ENCODE results near the gene CHD1L.
"Not testable (repeated sequence)": the region's sequence is repeated elsewhere in the genome, so short reads cannot be mapped to it uniquely, and the experiment has no call there.

Gene CHD1L

DNA sequence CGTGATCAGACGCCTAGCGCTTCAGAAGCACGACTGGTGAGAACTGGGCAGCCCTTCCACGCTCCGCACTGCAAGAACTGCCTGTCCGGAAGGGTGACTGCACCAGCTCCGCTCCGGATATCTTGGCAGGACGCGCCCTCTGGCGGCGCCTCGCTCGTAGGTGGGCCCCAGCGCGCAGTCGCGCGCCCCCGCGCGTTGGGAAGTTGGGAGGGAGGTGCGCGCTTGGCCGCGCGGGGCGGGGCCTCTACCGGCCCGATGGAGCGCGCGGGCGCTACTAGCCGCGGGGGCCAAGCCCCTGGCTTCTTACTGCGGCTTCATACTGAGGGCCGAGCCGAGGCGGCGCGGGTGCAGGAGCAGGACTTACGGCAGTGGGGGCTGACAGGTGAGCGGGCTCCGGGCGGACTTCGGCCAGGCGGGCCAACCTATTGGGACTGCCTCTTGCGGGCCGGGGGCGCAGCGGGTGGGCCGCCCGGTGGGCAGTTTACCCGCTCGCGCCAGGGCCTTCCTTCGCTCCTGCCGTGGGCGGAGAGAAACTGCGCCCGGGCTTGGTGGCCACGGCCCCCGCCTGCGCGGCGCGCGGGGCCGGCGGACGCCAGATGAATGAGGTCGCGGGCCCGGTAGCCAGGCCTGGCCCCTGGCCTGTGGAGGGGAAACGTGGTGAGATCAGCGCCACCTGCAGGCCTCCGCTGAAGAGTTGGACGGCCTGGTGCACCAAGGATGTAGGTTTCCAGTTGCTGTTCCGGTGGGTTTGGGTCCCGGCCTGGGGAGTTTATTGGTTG is at the start of gene CHD1L:
TSS of gene CHD1L (plus strand) at position 236 of the 779 bp plus-strand sequence. CDS start at position 256, 20 bp downstream.
- H3K4me3 ChIP-seq (ENCODE audit: low read depth, low read length) = peak within 1 kb of the TSS; percentile 60

DNA sequence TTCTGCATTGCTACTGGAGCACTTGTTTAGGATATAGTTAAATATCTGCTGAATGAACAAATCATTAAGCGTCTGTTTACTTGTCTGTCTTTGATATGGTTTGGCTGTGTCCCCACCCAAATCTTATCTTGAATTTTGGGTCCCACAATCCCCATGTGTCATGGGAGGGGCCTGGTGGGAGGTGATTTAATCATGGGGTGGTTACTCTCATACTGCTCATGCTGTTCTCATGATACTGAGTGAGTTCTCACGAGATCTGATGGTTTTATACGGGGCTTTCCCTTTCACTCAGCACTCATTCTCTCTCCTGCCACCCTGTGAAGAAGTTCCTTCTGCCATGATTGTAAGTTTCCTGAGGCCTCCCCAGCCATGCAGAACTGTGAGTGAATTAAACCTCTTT is 45.2 kb upstream of the CHD1L start:
- not testable (repeated sequence) for H3K4me3 ChIP-seq (ENCODE audit: low read depth, low read length)

DNA sequence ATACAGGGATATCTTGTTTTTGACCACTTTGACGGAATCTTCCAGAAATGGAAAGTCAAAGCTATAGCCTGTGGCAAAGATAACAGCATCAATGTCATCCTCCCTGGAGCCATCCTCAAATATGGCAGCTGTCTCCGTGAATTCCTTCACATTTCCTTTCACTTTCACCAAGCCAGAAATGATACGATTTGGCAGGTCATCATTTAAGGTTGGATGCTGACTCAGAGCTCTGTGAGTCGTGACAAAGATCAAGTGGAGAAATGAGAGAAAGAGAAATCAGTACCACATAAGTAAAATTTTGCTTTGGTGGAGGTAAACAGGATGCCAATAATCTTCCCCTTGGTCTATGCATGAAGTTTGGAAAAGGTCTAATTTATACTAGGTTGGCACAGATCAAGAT is 41.2 kb upstream of the CHD1L start:
- no peak overlapping the region for H3K4me3 ChIP-seq (ENCODE audit: low read depth, low read length)

DNA sequence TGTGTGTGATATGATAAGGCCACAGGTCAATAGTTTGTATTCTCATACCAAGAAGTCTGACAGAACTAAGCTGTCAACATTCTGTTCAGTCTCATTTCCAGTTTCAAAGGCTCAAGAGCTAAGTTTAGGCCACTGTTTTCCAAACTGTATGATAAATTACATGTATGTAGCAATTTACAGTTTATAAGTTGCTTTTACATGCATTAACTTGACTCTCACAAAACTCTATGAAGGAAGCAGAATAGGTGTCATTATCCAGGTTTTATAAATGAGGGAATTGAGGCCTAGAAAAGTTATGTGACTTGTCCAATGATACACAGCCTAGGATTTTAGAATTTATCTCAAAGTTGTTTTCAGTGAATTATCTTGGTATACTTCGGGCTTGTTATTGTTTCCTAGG is 40.7 kb upstream of the CHD1L start:
- H3K4me3 ChIP-seq (ENCODE audit: low read depth, low read length) = no peak overlapping the region

DNA sequence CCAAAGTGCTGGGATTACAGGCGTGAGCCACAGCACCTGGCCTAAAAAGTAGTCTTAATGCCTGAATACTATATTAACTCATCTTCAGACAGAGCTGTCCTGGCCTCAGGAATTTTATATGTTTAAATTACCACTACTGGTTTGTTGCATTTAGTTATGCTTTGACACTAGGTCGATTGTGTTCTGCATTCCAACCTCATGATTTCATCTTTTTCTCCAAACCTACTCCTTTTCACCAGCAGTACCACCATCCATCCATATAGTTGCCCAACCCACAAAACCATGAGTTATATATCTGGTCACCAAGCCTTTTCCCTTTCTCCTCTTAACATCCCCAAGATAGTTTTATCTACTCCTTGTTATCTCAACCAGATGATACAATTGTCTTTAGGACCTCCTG is 39.9 kb upstream of the CHD1L start:
- no peak overlapping the region for H3K4me3 ChIP-seq (ENCODE audit: low read depth, low read length)

DNA sequence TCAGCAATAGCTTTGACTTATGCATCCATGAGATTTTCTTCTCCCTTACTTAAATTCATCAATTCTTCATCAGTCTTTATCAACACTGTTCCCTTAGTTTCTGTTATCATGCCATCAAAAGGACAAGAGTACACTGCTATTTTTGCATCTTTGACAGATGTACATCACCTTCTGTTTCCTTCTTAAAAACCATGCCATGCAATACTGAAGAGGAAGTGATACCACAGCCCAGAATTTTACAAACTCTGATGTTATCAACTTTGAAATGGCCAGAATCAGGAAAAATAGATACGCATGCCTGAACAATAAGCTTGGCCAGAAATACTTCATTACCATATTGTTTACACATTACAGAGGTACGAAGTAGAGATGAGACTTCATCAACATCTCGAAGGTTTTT is 38.4 kb upstream of the CHD1L start:
- H3K4me3 ChIP-seq (ENCODE audit: low read depth, low read length) = no peak overlapping the region

DNA sequence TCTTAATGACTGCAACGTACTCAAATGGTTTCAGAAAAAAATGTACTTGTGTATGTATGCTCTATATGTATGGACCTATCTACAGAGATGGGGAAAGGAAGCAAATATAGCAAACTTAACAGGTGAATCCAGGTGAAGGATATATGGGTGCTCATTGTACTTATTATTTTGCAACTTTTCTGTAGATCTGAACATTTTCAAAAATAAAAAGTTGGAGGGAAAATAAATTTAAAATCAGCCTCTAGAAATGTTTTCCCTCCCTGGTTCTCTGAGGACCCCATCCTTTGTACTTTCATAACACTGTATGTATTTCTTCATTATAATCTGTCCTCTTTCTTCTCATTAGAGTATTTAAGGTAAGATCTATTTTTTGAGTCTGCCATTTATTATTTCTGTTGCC is 35.3 kb upstream of the CHD1L start:
- H3K4me3 ChIP-seq (ENCODE audit: low read depth, low read length) = no peak overlapping the region

DNA sequence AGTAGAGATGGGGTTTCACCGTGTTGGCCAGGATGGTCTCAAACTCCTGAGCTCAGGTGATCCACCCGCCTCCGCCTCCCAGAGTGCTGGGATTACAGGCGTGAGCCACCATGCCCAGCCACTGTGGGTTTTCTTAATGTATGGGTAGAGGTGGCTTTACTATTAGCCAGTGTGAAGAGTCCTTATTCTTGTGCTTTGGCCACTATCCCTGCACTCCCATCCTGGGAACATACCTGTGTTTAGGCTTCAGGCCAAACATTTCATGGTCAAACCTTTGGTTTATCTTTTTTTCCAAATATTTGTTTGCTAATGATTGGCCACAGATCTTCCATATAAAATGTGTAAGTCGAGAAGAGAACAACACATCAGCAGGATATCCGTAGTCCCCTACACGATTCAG is 33.9 kb upstream of the CHD1L start:
- no peak overlapping the region for H3K4me3 ChIP-seq (ENCODE audit: low read depth, low read length)

DNA sequence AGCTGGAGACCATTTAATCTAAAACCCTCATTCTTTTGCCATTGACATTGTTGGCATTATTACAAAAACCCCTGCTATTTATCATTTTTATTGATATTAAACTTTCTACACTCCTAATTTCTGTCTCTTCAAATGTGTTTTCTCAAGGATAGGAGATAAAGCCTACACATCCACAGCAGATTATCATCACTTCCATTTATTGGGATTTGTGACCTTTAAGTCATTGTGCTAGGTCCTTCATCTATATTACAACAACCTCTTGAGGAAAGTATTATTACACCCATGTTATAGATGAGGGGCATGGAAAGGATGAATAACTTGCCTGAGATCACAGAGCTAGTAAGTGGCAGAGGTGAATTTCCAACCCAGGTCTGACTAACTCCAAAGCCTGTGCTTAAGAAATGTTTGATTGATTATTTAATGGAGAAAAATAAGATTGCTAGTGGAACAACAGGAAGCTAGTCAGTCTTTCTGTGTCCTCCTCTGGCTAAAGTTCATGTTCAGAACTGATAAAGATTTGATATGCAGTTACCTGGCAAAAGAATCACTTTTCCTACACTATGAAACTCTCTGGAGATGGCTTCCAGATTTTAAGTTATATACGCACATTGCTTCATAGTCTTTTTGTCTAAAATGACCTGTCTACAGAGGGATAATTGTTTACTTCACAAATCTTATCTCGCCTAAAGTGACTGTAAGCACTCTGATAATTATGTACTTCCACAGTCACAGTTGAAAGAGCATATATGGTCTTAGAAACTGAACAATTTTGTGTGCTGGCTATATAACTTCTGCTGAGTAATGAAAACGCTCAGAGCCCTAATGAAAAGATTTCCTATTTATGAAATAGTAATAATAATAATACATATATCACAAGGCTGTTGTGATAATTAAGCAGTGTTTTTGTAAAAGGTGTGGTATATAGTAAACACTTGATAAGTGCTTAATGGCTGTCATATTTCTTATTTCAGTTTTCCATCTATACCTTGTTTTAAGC is 32.4 kb upstream of the CHD1L start:
- H3K4me3 ChIP-seq (ENCODE audit: low read depth, low read length) = no peak overlapping the region

DNA sequence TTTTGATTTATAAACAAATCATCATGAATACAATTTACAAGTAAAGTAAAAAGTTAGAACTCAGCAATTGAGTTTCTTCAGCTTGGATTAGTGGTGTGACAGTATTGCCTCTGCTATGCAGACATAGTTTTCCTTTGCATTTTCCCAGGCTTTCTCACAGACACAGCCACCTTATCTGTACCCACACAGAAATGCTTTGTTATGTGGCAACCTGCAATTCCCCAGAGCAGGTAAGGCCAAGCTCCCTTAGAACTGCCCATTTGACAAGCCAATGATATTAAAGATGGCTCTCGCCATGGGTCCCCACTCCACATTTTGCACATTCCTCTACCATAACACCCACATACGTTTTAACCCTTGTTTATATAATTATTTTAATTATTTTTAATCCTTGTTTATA is 31.5 kb upstream of the CHD1L start:
- H3K4me3 ChIP-seq (ENCODE audit: low read depth, low read length) = no peak overlapping the region

DNA sequence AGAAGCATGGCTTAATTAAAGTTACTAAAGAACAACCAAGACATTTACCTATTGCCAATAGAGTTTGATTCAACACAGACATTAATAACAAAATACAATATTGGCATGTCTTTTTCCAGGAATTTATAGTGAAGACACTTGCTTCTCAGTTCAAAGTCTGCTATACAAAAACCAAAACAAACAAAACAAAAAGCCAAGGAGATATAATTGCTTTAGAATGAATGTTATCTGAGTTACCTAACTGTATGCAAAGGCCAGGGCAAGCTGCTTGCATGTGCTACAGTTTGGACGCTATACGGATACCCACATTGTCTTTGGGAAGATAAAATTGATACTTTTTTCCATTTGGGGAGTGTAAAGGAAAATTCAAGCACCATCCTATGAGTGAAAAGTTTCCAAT is 30.9 kb upstream of the CHD1L start:
- H3K4me3 ChIP-seq (ENCODE audit: low read depth, low read length) = no peak overlapping the region

DNA sequence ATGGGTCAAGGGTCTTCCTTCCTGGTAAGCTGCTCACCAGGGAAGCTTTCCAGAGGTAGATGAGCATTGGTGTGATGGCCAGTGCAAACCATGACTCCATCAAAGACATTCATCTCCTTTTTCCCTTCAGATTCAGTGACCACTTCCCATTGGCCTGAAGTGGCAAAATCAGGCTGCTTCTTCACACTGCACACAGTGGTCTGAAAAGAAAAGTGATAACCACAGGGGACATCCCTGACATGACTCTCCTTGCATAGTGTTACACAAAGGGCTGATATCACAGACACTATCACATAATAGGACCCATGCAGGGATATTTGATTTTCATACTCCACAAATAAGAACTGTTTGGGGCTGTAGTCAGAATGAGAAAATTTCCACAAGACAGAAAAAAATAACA is 29.2 kb upstream of the CHD1L start:
- H3K4me3 ChIP-seq (ENCODE audit: low read depth, low read length) = no peak overlapping the region

DNA sequence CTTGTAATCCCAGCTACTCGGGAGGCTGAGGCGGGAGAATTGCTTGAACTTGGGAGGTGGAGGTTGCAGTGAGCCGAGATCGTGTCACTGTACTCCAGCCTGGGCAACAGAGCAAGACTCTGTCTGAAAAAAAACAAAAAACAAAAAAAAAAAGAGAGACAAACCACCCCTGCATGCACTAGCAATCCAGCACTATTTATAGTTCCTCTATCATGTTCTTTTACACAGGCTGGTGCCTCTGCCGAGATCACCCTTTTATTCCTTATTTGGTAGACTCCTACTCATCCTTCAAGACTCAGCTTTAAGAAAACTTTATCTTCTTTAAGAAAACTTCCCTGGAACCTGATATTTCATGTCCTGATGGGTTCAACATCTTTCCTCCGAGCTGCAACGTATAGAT is 28.2 kb upstream of the CHD1L start:
- no peak overlapping the region for H3K4me3 ChIP-seq (ENCODE audit: low read depth, low read length)

DNA sequence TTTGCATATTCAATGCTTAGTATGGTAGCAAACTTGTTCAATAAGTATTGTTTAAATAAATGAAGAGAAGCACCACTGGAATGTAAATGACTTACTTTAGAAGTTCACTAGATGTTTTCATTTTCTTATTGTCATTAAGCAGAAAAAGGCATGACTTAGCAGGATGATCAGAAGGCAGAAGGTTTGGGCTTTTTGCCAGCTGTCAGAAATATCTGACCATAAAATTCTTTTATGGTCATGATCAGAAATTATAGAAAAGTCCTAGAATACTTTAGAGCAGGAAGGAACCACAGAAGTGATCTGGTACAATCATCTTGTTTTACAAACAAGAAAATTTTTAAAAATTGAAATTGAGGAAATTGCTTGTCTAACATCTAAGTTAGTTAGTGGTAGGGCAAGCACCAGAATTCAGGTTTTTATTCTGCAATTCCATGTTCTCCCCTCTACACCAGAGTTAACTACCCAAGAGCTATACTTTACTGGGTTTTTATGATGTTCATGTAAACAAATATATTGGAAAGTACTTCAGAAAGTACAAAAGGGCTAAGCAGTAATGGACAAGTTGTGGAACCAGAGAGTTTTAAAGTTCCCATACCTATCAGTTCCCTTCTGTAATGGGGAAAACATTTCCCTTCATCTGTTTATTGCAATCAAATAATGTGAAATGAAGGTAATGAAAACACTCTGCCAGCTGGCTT is 27.5 kb upstream of the CHD1L start:
- H3K4me3 ChIP-seq (ENCODE audit: low read depth, low read length) = no peak overlapping the region

DNA sequence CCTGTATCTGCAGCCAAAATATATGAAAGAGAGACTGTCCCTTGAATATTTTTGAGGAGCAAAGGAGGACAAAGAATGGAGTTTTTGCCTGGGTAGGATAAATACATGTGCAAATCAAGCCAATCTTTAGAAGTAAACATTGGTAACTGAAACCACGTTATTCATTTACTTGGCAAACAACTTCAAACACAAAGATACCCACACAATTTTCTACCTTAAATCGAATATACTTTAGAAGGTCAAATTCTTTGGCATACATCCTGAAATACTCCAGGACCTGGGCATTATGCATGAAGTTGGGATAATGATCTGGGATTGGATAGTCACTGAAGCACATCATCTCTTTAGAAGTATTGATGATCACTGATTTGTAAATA is 27.0 kb upstream of the CHD1L start:
- H3K4me3 ChIP-seq (ENCODE audit: low read depth, low read length) = no peak overlapping the region

DNA sequence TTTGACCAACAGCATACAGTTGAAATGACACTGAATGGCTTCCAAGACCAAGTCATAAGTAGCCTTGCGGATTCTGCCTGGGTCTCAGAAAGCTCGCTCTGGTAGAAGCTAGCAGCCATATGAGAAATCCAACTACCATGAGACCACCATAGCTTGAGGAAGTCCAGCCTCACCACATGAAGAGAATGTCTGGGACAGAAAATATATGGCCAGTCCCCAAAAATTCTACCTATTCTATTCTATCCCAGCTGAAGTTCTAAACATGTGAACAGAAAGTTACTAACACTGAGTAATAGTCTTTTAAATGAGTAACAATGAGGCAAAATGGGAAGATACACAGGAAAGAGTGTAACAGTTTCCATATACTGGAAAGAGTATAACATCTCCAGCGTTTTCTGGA is 26.4 kb upstream of the CHD1L start:
- no peak overlapping the region for H3K4me3 ChIP-seq (ENCODE audit: low read depth, low read length)

DNA sequence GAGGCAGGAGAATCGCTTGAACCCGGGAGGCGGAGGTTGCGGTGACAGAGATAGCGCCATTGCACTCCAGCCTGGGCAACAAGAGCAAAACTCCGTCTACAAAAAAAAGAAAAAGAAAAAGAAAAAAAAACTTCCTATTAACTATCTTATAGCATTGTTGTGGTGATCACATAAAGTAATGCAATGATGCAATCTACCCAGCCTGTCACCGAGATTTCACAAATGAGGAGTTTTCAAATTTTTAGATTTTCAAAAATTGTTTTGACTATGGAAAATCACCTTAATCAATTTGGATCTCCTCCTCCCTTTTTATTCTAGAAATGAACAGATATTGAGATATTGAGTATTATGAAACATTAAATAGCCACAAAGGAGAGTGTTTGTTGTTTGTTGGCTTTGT is 25.3 kb upstream of the CHD1L start:
- H3K4me3 ChIP-seq (ENCODE audit: low read depth, low read length) = no peak overlapping the region

DNA sequence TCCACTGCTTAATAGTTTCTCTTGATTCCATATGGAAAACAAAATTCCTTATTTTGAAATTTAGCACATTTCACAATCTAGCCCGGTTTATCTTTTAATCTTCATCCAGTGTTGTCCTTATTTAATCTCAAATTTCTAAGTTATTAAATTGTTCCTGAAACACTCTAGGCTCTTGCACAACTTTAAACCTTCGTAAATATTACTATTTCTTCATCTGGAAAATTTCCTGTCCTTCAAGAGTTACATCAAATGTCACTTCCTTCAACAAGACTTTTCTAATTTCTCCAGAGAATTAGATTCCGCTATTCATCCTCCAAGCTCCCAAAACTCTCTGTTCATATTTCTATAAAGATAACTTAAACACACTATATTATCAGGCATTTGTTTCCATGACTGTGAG is 23.9 kb upstream of the CHD1L start:
- H3K4me3 ChIP-seq (ENCODE audit: low read depth, low read length) = no peak overlapping the region

DNA sequence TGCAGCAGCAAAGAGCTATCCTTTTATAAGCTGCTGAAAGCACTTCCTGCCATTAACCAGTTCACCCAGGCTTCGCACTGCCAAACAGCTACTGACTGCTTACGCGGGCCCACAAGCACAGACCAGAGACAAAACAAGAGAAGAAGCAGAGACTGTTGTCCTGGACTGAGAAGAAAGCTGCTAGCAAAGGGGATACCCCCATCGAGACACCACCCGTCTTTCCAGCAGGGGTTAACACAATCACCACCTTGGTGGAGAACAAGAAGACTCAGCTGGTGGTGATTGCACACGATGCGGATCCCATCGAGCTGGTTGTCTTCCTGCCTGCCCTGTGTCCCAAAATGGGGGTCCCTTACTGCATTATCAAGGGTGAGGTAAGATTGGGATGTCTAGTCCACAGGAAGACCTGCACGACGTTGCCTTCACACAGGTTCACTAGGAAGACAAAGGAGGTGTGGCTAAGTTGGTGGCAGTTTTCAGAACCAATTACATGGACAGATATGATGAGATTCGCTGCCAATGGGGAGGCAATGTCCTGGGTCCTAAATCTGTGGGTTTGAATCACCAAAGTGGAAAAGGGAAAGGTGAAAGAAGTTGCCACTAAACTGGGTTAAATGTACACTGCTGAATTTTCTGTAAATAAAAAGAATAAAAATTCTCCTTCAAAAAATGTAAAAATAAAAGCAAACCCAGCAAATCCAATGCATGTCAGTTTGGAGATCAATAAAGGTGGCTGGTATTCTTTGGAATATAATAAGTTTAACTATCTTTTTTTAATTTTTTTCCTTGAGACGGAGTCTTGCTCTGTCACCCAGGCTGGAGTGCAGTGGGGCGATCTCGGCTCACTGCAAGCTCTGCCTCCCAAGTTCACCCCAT is 18.5 kb upstream of the CHD1L start:
- H3K4me3 ChIP-seq (ENCODE audit: low read depth, low read length) = no peak overlapping the region

DNA sequence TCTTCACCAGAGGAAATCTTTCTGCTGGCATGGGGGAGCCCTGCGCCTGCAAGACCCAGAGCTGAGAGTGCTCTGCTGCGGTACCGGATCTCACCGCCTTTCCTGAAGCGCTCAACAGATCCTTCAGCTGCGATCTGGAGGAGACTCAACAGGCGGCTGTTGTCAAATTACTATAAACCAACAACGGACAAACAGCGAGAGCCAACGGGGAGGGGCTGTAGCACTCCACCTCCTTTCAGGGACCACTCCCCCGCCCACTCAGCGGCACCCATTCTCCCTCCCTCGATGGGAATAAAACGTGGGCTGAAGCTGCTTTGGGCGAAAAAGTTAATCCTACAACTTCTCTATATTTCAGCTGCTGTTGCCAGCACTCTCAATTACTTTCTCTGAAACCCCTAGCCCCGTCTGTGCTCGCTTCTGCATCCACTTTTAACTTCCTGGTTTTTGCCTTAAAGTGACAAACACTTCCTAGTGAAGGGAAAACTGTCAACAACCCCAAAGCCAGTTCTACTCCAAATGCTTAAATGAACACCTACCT is 17.2 kb upstream of the CHD1L start, which contains the start of gene FMO5:
TSS of gene FMO5 (minus strand) at position 147 of the 538 bp plus-strand sequence. CDS start 310 bp downstream, outside the sequence.
- H3K4me3 ChIP-seq (ENCODE audit: low read depth, low read length) = peak within 1 kb of the TSS; percentile 73

Measured in iPS-11a (cell line).